ENCODE measurements around the gene ST7. TPM values are rescaled to one million over a fixed set of nuclear protein-coding genes. Genes with fewer than 3 reads are reported as not detected.

ST7 gene
- total and polyA plus RNA-seq, 2 of the 8 experiments (the other 6 are each of a cell fraction or from before 2014, with no cell fraction given), result 16.3 to 18.0 TPM

- Histone ChIP-seq H4K91ac (replicated peaks; ENCODE audit: insufficient read length, low read length) (no peak overlapping the region), H3K23me2 (ENCODE audit: low read depth, low read length) (no peaks in the 10 kb centered on the region; the same call in 1 of the 2 replicates), H4K20me1 (replicated peaks in 1 of 2; ENCODE audit: control insufficient read depth in 1 of 2, insufficient read depth in 2 of 2, low read length in 2 of 2) (no peaks in the 10 kb centered on the region), H3K4me1 (replicated peaks in 1 of 4; ENCODE audit: control insufficient read depth in 3 of 4, insufficient read depth in 4 of 4, low read length in 3 of 4) (peaks cover 0 to 8% (median 2%) of the 10 kb centered on the region in 4 experiments; a peak in 1 of 7 replicates), H2BK12ac (ENCODE audit: low read depth, low read length) (no peak overlapping the region), H3K27me3 (replicated peaks in 1 of 4; ENCODE audit: control insufficient read depth in 3 of 4, extremely low read depth in 1 of 4, insufficient read depth in 3 of 4, low read length in 3 of 4) (no peaks in the 10 kb centered on the region), H3K14ac (ENCODE audit: insufficient read length) (no peak overlapping the region), H2BK120ac (replicated peaks; ENCODE audit: low read depth, low read length) (no peak overlapping the region), H4K8ac (ENCODE audit: extremely low read depth, insufficient read depth, low read length) (no peak overlapping the region), H3K79me1 (ENCODE audit: low read depth, low read length) (no peaks in the 10 kb centered on the region), H3K36me3 (ENCODE audit: control insufficient read depth in 2 of 4, insufficient read depth in 4 of 4, low read length in 3 of 4) (no peaks in the 10 kb centered on the region), H3K27ac (ENCODE audit: low read depth, low read length) (no peak overlapping the region), H2BK20ac (ENCODE audit: low read length) (no peak overlapping the region), H3K23ac (ENCODE audit: insufficient read length) (no peak overlapping the region), H2AK5ac (ENCODE audit: low read depth, low read length) (no peak overlapping the region), H2AFZ (ENCODE audit: low read length) (no peak overlapping the region), H3K9ac (replicated peaks in 1 of 4; ENCODE audit: extremely low read depth in 1 of 4, low read depth in 3 of 4, low read length in 3 of 4) (no peak overlapping the region), H3K56ac (replicated peaks; ENCODE audit: insufficient read length, low read depth, low read length) (no peak overlapping the region), H3K79me2 (ENCODE audit: control insufficient read depth in 1 of 2, insufficient read depth in 2 of 2, low read length in 2 of 2) (no peaks in the 10 kb centered on the region), H4K5ac (ENCODE audit: insufficient read length, low read depth, low read length) (no peak overlapping the region), H2BK5ac (ENCODE audit: low read depth, low read length) (no peak overlapping the region), H3K9me3 (ENCODE audit: insufficient read depth in 2 of 2, low read depth in 1 of 2, low read length in 1 of 2) (no peaks in the 10 kb centered on the region), H3K4me3 (ENCODE audit: extremely low read depth in 1 of 4, insufficient read depth in 2 of 4, low read depth in 3 of 4, low read length in 4 of 4) (no peak overlapping the region), H3K4me2 (ENCODE audit: insufficient read depth in 1 of 2, low read depth in 2 of 2, low read length in 2 of 2) (no peak overlapping the region; a peak in 1 of 4 replicates), H3K18ac (ENCODE audit: extremely low read depth, low read length) (no peak overlapping the region), H2BK15ac (ENCODE audit: low read length) (no peak overlapping the region), H3K4ac (replicated peaks; ENCODE audit: insufficient read length, low read depth, low read length) (no peak overlapping the region)
- CTCF ChIA-PET (ENCODE audit: partially characterized antibody), result interaction anchor here (0.7 to 2.7 kb wide), 2 partner anchors 29 to 170 kb away, joined by 3 to 9 read pairs; no protein-coding TSS in a partner anchor
- POLR2A ChIA-PET (ENCODE audit: partially characterized antibody), result no interaction called here
- WGBS, 2 experiments (ENCODE audit: extremely low coverage in 1 of 2, insufficient coverage in 1 of 2, insufficient read length in 1 of 2, insufficient replicate concordance in 2 of 2, low coverage in 1 of 2, low lambda C conversion rate in 2 of 2, missing lambda C conversion rate in 1 of 2), result 85% methylated on average over 1 of the region's 1 CpG; no CpG with 5 or more reads in 1 of the 2 experiments
- no peak for TF ChIP-seq RNF2 (IDR thresholded peaks at IDR 0.05; ENCODE audit: borderline replicate concordance, low read depth, low read length, missing control alignments, poor library complexity, severe bottlenecking)
- no peak for TF ChIP-seq CTCF (IDR thresholded peaks at IDR 0.05; ENCODE audit: control extremely low read depth in 1 of 3, insufficient read depth in 1 of 3, low read depth in 1 of 3, low read length in 3 of 3)
- TF ChIP-seq RAD21 (IDR thresholded peaks at IDR 0.05 in 1 of 2, conservative IDR thresholded peaks at IDR 0.05 in 1 of 2; ENCODE audit: low read depth in 2 of 2, low read length in 2 of 2), result no peak
- TF ChIP-seq KDM1A (IDR thresholded peaks at IDR 0.05; ENCODE audit: borderline replicate concordance, low read length), result no peak
- FAIRE-seq (no peak), DNase-seq (ENCODE audit: low read depth in 1 of 2, low spot score in 2 of 2) (no peak)
These were observed 202.4 kb downstream of the ST7 start for GRCh38 chr7:117155694-117156093.

All from H1 (cell line).